HG03520 (cell line): ENCODE results near the gene GRXCR2.
A peak's percentile ranks its signal among the peaks of the same experiment; 100 is the strongest.
"Not testable (repeated sequence)": the region's sequence is repeated elsewhere in the genome, so short reads cannot be mapped to it uniquely, and the experiment has no call there.

Source experiments
- ATAC-seq: cut with Tn5 transposase; IDR thresholded peaks from one replicate; pipeline ENCODE4 v1.9.1; 2021; ENCODE audit warnings: mild to moderate bottlenecking, moderate library complexity; ENCODE audit not compliant: unreplicated experiment

The GRXCR2 gene

DNA sequence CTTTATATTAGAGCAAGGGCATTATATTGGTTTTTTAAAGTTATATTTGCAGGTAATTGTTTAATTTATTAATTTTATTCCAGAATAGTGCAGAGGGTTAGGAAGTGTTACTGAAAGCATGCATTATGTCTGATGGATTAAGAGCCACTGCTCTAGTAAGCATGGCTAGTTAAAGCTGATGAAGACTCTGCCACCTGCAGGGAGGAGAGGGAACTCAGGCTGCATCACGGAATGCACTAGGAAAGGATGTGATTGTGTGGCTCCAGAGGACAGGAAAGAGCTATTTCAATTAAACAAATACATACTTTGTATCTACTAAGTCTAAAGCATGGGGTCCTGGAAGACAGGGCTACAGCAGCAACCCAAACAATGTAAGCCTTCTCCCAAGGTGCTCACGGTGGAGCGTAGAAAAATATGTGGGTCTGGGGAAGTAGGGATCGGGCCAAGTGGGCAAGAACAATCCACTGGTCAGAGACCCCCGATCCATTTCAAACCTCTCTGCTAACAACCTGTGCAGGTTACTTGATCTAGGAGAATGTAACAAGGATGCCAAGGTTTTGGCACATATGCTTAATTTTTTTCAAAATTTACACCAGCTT, 15.3 kb upstream of the GRXCR2 start:
- no peak for ATAC-seq

DNA sequence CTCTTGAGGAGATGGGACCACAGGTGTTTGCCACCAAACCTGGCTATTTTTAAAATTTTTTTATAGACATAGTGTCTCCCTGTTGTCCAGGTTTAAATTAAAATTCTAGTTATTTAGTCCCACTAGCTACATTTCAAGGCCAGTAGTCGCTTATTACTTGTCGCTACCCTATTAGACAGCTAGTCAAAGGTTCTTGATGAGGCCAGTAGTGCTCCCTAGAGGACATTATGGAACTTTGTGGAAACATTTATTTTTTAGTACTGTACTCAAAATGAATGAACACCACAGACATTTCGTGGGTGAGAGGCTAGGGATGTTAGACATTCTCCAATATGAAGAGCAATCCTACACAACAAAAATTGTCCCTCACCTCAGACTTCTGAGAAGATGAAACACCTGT, 14.4 kb upstream of the GRXCR2 start:
- no peak for ATAC-seq

GRCh38 chr5:145874765-145875164, 2.0 kb upstream of the GRXCR2 start:
- ATAC-seq: no peak

GRCh38 chr5:145872486-145872885, 328 bp downstream of the GRXCR2 start:
- no peak for ATAC-seq

- no peak for ATAC-seq
Measured at GRCh38 chr5:145869753-145870152, 3.1 kb downstream of the GRXCR2 start.

DNA sequence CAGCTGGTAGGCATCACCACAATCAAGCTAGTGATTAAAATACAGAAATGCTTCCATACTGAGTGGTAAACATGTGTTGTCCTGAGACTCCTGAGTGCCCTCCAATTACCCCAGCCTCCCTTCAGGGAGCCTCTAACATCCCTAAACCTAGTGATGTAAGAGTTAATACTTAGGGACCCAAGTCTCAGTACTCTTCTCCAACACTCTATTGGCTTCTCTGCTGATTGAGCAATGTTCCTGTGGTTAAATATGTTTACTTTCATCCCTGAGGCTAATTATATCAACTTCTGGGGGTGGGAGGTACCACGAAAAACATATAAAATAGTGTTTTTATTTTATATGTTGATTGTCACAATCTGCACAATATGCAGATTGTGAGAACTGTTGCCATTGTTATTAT, 5.0 kb downstream of the GRXCR2 start:
- no peak for ATAC-seq

DNA sequence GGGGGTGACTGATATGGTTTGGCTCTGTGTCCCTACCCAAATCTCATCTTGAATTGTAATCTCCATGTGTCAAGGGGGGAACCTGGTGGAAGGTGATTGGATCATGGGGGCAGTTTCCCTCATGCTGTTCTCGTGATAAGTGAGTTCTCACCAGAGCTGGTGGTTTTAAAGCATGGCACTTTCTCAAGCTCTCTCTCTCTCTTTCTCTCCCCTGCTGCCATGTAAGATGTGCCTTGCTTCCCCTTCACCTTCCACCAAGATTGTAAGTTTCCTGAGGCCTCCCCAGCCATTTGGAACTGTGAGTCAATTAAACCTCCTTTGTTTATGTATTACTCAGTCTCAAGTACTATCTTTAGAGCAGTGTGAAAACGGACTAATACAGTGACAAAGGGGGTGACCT, 8.4 kb downstream of the GRXCR2 start:
- ATAC-seq: not testable (repeated sequence)

- no peak for ATAC-seq
Measured at GRCh38 chr5:145863003-145863402, 9.8 kb downstream of the GRXCR2 start.

DNA sequence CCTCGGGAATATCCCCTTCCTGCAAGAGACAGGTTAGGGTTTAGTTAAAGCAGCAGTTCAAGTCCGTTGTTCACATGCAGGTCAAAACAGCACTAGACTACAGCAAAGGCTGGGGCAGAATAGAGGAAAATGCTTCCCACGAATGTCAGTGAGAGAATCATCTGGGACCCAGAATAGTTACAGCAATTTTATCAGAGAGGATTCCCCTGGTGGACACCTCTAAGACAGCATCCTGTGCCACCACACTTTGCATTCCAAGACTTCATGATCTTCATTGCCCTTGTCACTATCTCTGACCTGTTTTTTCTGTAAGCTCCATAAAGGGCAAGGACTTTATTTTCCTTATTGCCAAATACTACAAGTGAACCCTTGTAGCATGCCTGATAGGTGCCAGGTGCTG, 12.9 kb downstream of the GRXCR2 start:
- peak; percentile 43 for ATAC-seq

- no peak for ATAC-seq
Measured at GRCh38 chr5:145859453-145859852, 13.4 kb downstream of the GRXCR2 start.

- ATAC-seq: no peak
Measured at GRCh38 chr5:145858959-145859358, 13.9 kb downstream of the GRXCR2 start.

- ATAC-seq: peak; percentile 48
Measured at GRCh38 chr5:145856285-145856818, 16.5 kb downstream of the GRXCR2 start.

DNA sequence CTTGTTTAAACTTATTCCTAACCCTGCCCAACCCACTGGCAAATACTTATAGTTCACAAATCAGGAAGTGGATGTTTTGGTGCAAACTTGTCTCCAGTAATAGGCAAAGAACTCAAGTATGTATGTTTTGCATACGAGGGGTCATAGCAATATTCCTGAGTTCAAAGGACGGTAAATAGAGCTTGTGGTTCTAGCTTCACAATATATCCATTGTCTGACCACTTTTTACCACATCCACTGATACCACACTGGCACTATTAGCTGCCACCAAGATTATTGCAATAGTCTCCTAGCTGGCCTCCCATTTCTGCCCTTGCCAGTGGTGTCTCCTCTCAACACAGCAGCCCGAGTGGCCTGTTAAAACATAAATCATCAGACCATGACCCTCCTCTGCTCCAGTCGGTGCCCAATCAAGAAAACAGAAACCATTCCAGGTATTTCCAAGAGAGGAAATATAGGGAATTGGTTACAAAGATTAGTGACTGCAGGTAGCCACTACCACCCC, 17.0 kb downstream of the GRXCR2 start:
- ATAC-seq: no peak

DNA sequence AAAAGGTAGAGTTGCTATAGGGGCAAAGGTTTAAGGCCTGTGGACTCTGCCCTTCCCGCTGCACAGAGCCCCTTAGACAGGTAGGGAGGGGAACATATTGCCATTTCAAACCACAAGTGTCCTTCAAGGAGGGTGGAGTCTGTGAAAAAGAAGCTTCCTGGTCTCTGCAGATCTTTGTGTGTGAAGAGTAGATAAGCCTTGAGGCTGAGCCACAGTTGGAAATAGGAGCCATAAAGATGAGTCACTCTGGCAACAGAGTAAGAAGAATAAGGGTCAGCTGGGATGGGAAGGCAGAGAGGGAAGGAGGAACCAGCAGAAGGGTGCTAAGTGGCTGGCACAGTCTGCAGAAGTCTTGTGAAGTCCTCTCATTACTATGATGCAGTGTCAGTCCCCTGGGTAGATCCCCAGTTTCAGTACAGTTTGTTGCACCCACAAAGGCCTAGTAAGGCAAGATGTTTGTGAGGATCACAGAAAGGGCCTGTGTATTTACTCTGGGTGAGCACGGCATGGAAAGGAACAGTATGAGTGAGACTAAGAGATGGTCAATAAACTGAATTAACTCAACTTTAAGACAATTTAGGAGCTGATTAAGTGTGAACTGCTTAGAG, 18.1 kb downstream of the GRXCR2 start:
- ATAC-seq: no peak

DNA sequence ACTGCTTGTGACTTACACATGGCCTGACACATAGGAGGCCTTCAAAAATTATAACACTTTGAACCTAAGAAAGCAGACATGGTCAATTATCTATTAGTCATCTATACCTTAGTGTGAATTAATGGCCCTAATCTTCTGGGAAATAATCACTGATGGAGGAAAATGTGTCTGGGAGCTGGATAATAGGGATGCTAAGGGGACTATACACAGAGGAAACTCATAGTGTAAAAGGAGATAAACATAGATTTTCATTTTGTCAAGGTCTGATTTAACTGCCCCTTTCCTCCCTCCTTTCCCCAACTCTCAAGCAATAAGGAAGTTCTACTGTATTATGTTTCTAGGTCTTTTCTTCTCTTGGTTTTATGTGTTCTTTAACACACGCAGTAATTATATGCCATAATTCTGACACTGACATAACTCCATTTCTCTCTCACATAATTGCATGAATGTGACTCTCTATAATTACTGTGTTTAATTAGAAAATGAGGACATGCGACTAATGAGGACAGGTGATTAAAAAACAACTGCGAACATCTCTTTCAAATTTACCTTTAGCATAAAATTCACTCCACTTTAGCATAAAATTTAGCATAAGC, 18.9 kb downstream of the GRXCR2 start:
- no peak for ATAC-seq

- no peak for ATAC-seq
Measured at GRCh38 chr5:145852990-145853389, 19.8 kb downstream of the GRXCR2 start.

DNA sequence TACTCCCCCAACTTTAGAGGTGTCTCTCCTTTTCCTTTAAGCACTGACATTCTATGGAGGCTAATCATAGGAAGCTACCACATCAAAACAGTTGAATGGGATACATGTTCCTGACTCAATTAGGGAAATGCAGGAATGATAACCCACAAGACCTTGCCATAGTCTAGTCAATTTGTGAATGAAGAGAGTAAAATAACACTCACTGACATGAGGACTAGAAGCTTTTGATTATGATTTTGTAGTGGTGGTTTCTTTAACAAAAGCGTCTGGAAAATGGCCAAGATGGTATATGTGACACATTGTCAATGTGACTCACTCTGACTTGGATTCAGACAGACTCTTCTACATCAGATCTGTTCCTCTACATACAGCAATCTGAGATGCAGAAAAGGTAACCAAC, 24.0 kb downstream of the GRXCR2 start:
- no peak for ATAC-seq

DNA sequence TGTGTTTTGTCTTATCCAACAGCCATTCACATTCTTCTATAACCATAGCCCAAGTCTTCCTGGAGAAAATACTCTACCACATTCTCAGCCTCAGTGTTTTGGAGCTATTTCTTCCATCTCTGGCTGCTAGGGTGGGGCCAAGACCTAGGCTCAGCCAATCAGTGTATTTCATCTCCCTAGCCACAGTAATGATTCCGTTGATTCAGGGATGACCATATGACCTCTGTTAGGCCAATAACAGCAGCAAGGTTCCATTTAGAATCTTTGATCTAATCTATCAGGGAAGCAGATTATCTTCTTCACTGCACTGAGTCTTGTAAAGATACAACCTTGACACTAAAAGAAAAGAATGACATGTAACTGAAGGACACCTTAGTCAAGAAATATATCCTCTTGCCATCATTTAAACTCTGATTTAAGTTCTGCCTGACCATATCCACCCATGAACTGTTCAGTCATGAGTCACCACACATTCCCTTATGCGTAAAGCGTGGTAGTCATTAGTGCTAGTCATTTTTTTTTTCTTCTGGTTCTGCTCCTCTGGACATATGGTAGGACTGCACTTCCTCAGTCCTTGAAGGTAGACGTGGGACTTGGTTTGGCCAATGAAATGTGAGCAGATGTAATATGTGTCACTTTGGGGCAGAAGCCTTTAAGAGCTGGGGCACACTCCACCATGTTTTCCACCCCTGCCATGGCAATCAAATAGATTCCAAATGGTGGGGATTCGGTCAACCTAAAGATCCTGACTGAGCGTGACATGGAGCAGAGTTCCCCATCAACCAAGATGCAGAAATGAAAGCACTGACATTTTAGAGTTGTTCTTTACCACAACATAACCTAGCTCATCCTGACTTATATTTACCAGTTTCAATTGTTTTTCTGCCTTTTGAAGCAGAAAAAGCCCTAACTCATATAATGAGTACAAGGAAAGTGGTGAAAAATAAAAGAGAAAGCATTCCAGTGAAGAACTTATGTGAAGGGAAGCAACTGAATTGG, 25.0 kb downstream of the GRXCR2 start:
- ATAC-seq: no peak

DNA sequence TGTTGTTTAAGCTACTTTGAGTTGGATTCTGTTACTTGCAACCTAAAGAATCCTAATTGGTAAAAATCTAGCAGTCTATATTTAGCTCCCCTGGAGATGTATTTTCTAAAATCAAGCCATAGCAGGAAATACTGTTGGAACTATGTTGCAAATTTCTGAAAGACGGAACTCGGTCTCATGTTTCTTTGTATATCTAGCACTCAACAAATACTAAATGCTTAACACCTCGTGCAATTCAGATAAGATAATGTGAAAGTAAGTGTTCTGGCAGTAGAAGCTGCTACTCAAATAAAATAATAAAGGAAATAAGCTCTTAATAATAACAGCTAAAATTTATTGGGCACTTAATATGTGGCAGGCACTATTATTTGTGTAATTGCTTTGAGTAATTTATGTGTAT, 26.7 kb downstream of the GRXCR2 start:
- no peak for ATAC-seq

- ATAC-seq: no peak
Measured at GRCh38 chr5:145841299-145841698, 31.5 kb downstream of the GRXCR2 start.
